GM18526 (cell line): Measurements from ENCODE around the gene ETFBKMT.
A peak's percentile ranks its signal among the peaks of the same experiment; 100 is the strongest.

ENCODE experiments used
- POLR2A ChIP-seq: IDR thresholded peaks from 3 replicates; pipeline ENCODE4 v1.6.1; 2011; ENCODE audit not compliant: insufficient read length; ENCODE audit errors: extremely low read depth

The ETFBKMT gene, protein sequence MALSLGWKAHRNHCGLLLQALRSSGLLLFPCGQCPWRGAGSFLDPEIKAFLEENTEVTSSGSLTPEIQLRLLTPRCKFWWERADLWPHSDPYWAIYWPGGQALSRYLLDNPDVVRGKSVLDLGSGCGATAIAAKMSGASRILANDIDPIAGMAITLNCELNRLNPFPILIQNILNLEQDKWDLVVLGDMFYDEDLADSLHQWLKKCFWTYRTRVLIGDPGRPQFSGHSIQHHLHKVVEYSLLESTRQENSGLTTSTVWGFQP

GRCh38 chr12:31659087-31659942, at the start of gene ETFBKMT:
Gene ETFBKMT, plus strand, starts transcription at chr12:31659688. Its CDS starts 2,266 bp downstream, at chr12:31661954.
- TF ChIP-seq POLR2A = peak; percentile 54

DNA sequence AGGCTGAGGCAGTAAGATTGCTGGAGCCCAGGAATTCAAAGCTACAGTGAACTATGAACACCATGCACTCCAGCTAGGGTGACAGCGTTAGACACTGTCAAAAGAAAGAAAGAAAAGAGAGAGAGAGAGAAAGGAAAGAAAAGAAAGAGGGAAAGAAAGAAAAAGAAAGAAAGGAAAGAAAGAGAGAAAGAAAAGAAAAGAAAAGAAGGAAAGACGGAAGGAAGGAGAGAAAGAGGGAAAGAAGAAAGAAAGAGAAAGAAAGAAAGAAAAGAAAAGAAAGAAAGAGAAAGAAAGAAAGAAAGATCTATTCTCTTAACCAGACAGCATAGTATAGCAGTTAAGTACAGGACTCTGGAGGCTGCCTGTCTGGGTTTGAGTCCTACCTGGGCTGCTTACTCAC, 46.7 kb upstream of the ETFBKMT start:
- TF ChIP-seq POLR2A = no peak

- no peak for TF ChIP-seq POLR2A
These were observed 41.1 kb upstream of the ETFBKMT start for GRCh38 chr12:31618228-31619025.

DNA sequence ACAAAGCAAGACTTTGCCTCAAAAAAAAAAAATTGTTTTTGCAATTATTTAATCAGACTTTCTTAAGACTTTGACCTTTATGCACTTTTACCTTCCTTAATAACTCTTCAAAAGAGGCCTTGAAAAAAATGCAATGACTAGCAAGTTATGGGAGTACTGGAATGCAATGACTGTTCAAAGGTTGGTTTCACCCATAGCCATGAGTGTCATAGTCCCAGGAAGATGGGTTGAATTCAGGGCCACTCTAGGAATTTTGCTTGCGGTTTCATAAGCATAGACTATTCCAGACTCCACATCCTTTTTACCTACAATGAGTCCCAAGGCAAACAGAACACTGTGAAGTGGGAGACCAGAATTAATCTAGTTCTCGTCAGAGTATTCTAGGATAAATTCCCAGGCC, 39.2 kb upstream of the ETFBKMT start:
- no peak for TF ChIP-seq POLR2A

DNA sequence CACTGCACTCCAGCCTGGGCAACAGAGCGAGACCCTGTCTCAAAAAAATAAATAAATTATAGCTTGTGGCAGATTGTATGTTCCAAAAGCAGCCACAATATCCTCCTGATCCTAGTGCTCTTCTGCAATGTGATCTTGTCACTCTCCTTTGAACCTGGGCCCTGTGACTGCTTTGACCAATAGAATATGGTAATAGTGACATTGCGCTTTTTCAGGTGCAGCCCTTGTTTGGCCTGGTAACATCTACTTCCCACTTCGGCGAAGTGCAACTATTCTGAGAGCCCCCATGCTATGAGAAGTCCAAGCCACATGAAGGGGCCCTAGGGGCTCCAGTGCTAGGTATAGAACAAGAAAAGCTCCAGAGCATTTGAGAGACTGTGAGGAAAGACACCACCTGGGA, 37.5 kb upstream of the ETFBKMT start:
- TF ChIP-seq POLR2A = no peak

- no peak for TF ChIP-seq POLR2A
These were observed 33.1 kb upstream of the ETFBKMT start for GRCh38 chr12:31626270-31626995.

DNA sequence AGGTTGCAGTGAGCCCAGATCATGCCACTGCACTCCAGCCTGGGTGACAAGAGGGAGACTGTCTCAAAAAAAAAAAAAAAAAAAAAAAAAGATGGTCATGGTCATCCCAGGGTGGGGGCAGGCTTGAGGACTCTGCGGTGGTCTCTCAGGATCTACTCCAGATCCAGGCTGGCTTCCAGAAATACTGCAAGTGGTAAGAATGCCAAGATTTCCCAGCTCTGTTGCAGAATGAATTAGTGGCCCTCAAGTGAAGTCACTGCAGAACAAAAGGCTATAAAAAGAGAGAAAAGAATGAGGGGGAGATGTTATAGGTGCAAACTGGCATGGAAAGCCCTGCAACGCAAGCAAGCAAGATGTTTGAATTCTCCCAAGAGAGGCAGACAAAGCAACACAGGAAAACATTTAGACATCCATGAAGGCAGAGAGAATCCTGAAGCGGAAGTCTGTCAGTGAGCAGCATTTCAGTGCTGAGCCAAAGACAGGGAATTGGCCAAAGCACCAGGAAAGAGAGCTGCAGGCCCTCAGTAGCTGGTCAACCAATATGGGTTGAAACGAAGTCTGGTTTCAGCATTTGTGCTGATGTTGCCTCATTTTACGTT, 31.9 kb upstream of the ETFBKMT start:
- TF ChIP-seq POLR2A = no peak

DNA sequence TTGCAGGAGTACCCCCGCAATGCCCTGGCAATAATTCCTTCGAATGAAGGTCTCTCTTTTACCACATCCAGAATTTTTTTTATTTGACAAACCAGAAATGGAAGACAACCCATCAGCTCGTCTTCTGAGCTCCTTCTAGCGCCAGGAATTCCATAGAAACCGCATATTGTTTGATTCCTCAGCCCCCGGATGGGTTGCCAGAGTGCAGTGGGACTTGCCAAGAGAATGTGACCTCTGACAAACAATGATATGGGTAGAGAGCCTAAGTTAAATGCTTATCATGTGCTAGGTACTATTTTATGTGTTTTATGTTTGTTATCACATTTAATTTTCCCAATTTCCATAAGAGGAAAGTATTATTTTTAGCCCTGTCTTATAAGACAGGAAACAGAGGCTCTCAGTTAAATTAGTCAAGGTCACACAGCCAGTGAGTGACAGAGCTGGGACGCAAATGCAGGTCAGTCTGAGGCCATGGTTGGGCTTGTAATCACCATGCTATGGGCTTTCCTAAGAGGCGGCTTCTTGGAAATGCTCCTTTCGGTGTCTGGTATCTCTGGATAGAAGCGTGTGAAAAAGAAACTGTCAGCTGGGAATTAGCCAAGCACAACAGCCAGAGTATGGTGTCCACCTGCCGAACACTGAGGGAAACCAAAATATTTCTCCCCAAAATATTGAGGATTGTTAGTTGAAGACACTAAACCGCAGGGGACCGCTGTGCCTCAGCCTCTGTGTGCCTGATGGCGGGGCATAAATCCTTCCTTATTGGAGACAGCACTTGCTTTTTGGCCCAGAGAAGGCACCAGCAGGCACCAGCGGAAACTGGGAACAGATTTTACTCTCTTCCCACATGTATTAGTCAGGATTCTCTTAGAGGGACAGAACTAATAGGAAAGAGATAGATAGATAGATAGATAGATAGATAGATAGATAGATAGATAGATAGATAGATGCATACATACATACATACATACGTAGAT, 29.4 kb upstream of the ETFBKMT start:
- no peak for TF ChIP-seq POLR2A

DNA sequence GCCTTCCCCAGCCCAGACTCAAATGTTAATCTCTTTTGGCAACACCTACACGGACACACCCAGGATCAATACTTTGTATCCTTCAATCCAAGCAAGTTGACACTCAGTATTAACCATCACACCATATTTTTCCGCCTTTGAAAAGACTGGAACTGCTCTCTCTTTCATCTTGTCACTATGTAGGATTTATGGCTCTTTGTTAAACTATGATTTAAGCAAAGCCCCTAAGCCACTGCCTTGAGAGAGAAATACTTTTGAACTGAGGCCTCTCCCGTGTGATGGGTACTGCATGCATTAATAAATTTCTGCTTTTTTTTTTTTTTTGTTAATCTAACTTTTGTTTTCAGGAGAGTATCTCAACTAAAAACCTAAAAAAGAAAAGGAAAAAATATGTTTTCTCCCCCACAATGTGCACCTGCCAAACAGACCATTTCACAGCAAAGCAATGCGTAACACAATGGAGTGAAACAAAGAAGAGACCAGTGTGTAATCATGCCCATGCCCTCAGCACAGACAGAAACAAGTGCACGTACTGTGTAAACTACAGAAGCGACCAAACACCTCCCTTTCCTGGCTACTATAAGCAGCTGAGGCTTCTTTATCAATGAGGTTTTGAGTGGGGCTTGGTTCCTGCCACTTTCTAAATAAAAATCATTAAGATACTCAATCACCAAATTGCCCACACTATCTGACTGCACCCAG, 28.3 kb upstream of the ETFBKMT start:
- no peak for TF ChIP-seq POLR2A

- TF ChIP-seq POLR2A = no peak
These were observed 27.7 kb upstream of the ETFBKMT start for GRCh38 chr12:31631809-31632208.

DNA sequence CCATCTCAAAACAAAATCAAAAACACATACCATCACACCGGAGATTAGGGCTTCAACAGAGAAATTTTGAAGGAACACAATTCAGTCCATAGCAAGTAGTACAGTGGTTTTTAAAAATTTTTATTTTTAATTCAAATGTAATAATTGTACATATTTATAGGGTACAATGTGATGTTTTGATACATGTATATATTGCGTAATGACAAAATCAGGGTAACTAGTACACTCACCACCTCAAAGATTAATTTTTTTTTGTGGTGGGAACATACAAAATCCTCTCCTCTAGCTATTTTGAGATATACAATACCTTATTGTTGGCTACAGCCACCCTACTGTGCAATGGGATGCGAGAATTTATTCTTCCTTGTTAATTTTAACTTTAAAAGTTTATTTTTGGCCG, 26.0 kb upstream of the ETFBKMT start:
- no peak for TF ChIP-seq POLR2A

- TF ChIP-seq POLR2A = no peak
These were observed 24.9 kb upstream of the ETFBKMT start for GRCh38 chr12:31634620-31635019.
